ENCODE measurements around the gene SORCS1.

- TF ChIP-seq CTCF (IDR thresholded peaks at IDR 0.05), result no peak
- no peak for TF ChIP-seq ZFX (IDR thresholded peaks at IDR 0.05; ENCODE audit: borderline replicate concordance)
These were observed 112.7 kb downstream of the SORCS1 start for GRCh38 chr10:107051769-107052168.
